Measurements from ENCODE around the gene FLNB.

DNA sequence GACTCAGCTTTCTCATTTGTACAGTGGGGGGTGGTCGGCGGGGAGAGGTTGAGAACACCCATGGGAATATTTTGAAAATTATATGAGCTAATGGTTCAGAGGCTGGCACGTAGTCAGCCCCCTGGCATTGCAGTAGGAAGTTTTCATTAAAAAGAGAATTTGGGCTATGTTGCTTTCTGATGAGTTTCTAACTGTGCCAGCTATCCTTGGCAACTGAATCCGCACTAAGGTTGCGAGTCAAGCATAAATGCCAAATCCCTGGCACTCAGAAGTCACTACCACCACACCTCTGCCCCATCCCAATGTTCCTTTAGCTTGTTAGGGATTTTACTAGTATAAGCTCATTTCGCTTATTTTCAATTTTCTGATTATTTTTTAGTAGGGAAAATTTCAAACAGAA is 111.0 kb downstream of the FLNB start:
- TF ChIP-seq, protein P1, sequence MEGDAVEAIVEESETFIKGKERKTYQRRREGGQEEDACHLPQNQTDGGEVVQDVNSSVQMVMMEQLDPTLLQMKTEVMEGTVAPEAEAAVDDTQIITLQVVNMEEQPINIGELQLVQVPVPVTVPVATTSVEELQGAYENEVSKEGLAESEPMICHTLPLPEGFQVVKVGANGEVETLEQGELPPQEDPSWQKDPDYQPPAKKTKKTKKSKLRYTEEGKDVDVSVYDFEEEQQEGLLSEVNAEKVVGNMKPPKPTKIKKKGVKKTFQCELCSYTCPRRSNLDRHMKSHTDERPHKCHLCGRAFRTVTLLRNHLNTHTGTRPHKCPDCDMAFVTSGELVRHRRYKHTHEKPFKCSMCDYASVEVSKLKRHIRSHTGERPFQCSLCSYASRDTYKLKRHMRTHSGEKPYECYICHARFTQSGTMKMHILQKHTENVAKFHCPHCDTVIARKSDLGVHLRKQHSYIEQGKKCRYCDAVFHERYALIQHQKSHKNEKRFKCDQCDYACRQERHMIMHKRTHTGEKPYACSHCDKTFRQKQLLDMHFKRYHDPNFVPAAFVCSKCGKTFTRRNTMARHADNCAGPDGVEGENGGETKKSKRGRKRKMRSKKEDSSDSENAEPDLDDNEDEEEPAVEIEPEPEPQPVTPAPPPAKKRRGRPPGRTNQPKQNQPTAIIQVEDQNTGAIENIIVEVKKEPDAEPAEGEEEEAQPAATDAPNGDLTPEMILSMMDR (IDR thresholded peaks at IDR 0.05; ENCODE audit: poor library complexity, severe bottlenecking), result no peak
- no peak for TF ChIP-seq TAF1 (IDR thresholded peaks at IDR 0.05; ENCODE audit: low read depth)
- no peak for TF ChIP-seq POLR2AphosphoS5 (IDR thresholded peaks at IDR 0.05)
- no peak for TF ChIP-seq EZH2 (IDR thresholded peaks at IDR 0.05; ENCODE audit: borderline replicate concordance, insufficient read depth, low read length, poor library complexity, severe bottlenecking)
- TF ChIP-seq, protein P2, sequence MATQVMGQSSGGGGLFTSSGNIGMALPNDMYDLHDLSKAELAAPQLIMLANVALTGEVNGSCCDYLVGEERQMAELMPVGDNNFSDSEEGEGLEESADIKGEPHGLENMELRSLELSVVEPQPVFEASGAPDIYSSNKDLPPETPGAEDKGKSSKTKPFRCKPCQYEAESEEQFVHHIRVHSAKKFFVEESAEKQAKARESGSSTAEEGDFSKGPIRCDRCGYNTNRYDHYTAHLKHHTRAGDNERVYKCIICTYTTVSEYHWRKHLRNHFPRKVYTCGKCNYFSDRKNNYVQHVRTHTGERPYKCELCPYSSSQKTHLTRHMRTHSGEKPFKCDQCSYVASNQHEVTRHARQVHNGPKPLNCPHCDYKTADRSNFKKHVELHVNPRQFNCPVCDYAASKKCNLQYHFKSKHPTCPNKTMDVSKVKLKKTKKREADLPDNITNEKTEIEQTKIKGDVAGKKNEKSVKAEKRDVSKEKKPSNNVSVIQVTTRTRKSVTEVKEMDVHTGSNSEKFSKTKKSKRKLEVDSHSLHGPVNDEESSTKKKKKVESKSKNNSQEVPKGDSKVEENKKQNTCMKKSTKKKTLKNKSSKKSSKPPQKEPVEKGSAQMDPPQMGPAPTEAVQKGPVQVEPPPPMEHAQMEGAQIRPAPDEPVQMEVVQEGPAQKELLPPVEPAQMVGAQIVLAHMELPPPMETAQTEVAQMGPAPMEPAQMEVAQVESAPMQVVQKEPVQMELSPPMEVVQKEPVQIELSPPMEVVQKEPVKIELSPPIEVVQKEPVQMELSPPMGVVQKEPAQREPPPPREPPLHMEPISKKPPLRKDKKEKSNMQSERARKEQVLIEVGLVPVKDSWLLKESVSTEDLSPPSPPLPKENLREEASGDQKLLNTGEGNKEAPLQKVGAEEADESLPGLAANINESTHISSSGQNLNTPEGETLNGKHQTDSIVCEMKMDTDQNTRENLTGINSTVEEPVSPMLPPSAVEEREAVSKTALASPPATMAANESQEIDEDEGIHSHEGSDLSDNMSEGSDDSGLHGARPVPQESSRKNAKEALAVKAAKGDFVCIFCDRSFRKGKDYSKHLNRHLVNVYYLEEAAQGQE (IDR thresholded peaks at IDR 0.05; ENCODE audit: borderline replicate concordance), result no peak
- TF ChIP-seq RAD21 (conservative IDR thresholded peaks at IDR 0.05), result no peak
- TF ChIP-seq MXI1 (conservative IDR thresholded peaks at IDR 0.05; ENCODE audit: poor library complexity, severe bottlenecking), result no peak
- no peak for TF ChIP-seq EP300 (conservative IDR thresholded peaks at IDR 0.05; ENCODE audit: poor library complexity, severe bottlenecking)
- no peak for TF ChIP-seq SMC3 (conservative IDR thresholded peaks at IDR 0.05; ENCODE audit: poor library complexity)
